ENCODE results near the gene NEURL3.

The NEURL3 gene

GRCh38 chr2:96527286-96528005 lies 22.3 kb upstream of the NEURL3 start:
- DNase-seq = peak; percentile 67

- no peak for DNase-seq
Measured at GRCh38 chr2:96526615-96527285, 21.6 kb upstream of the NEURL3 start.

GRCh38 chr2:96526101-96526591 lies 21.0 kb upstream of the NEURL3 start:
- DNase-seq = no peak

- DNase-seq = no peak
Measured at GRCh38 chr2:96525211-96525507, 20.0 kb upstream of the NEURL3 start.

GRCh38 chr2:96524482-96525210 lies 19.5 kb upstream of the NEURL3 start:
- no peak for DNase-seq

- no peak for DNase-seq
Measured at GRCh38 chr2:96523659-96524481, 18.7 kb upstream of the NEURL3 start.

- no peak for DNase-seq
Measured at GRCh38 chr2:96522304-96523203, 17.4 kb upstream of the NEURL3 start.

- no peak for DNase-seq
Measured at GRCh38 chr2:96521219-96521618, 16.1 kb upstream of the NEURL3 start.

GRCh38 chr2:96520697-96521096 lies 15.5 kb upstream of the NEURL3 start:
- no peak for DNase-seq

- DNase-seq = no peak
Measured at GRCh38 chr2:96520231-96520630, 15.1 kb upstream of the NEURL3 start.

- DNase-seq = no peak
Measured at GRCh38 chr2:96517079-96517478, 11.9 kb upstream of the NEURL3 start.

GRCh38 chr2:96514521-96514920 lies 9.4 kb upstream of the NEURL3 start:
- DNase-seq = no peak

- no peak for DNase-seq
Measured at GRCh38 chr2:96512341-96512740, 7.2 kb upstream of the NEURL3 start.

- no peak for DNase-seq
Measured at GRCh38 chr2:96511851-96512250, 6.7 kb upstream of the NEURL3 start.

GRCh38 chr2:96510931-96511595 lies 5.9 kb upstream of the NEURL3 start:
- DNase-seq = no peak

- no peak for DNase-seq
Measured at GRCh38 chr2:96509847-96510230, 4.7 kb upstream of the NEURL3 start.

- peak; percentile 65 for DNase-seq
Measured at GRCh38 chr2:96509114-96509846, 4.1 kb upstream of the NEURL3 start.

GRCh38 chr2:96508521-96509113 lies 3.5 kb upstream of the NEURL3 start:
- no peak for DNase-seq

- DNase-seq = peak; percentile 89
Measured at GRCh38 chr2:96507957-96508520, 2.9 kb upstream of the NEURL3 start.

GRCh38 chr2:96506907-96507240 lies 1.7 kb upstream of the NEURL3 start:
- DNase-seq = no peak
